ENCODE measurements around the gene KCNG2. TPM values are rescaled to one million over a fixed set of nuclear protein-coding genes. Genes with fewer than 3 reads are reported as not detected.

KCNG2 gene
- total RNA-seq, 1 donor from 2014 or later, result 0.51 TPM

GRCh38 chr18:79903787-79904356 is 106.1 kb downstream of the KCNG2 start:
- DNase-seq (ENCODE audit: low spot score), result peak; percentile 75

GRCh38 chr18:79904357-79905147 is 106.8 kb downstream of the KCNG2 start:
- peak; percentile 82 for DNase-seq (ENCODE audit: low spot score)

GRCh38 chr18:79905389-79905911 is 107.7 kb downstream of the KCNG2 start:
- DNase-seq (ENCODE audit: low spot score), result peak; percentile 85

GRCh38 chr18:79905993-79906392 is 108.3 kb downstream of the KCNG2 start:
- no peak for DNase-seq (ENCODE audit: low spot score)

- DNase-seq (ENCODE audit: low spot score), result no peak
Observed at GRCh38 chr18:79906706-79907105, 109.0 kb downstream of the KCNG2 start.

GRCh38 chr18:79910563-79911343 is 113.0 kb downstream of the KCNG2 start:
- DNase-seq (ENCODE audit: low spot score), result no peak

- peak; percentile 87 for DNase-seq (ENCODE audit: low spot score)
Observed at GRCh38 chr18:79911344-79912270, 113.9 kb downstream of the KCNG2 start.

GRCh38 chr18:79912409-79912991 is 114.8 kb downstream of the KCNG2 start:
- DNase-seq (ENCODE audit: low spot score), result peak; percentile 60

- DNase-seq (ENCODE audit: low spot score), result peak; percentile 80
Observed at GRCh38 chr18:79912994-79913831, 115.5 kb downstream of the KCNG2 start.

GRCh38 chr18:79914614-79915160 is 116.9 kb downstream of the KCNG2 start:
- DNase-seq (ENCODE audit: low spot score), result no peak

GRCh38 chr18:79915161-79916127 is 117.7 kb downstream of the KCNG2 start:
- DNase-seq (ENCODE audit: low spot score), result peak; percentile 88

- DNase-seq (ENCODE audit: low spot score), result no peak
Observed at GRCh38 chr18:79916128-79916494, 118.4 kb downstream of the KCNG2 start.

- DNase-seq (ENCODE audit: low spot score), result peak; percentile 53
Observed at GRCh38 chr18:79916546-79917168, 118.9 kb downstream of the KCNG2 start.

GRCh38 chr18:79917169-79917852 is 119.6 kb downstream of the KCNG2 start:
- peak; percentile 77 for DNase-seq (ENCODE audit: low spot score)

- DNase-seq (ENCODE audit: low spot score), result peak; percentile 73
Observed at GRCh38 chr18:79917853-79918614, 120.3 kb downstream of the KCNG2 start.

- DNase-seq (ENCODE audit: low spot score), result peak; percentile 83
Observed at GRCh38 chr18:79918615-79919011, 120.9 kb downstream of the KCNG2 start.

Data from mesenteric fat pad (tissue), 1 donor.